ENCODE measurements around the gene KATNA1. TPM values are rescaled to one million over a fixed set of nuclear protein-coding genes. Genes with fewer than 3 reads are reported as not detected.

Gene KATNA1
- total RNA-seq, 1 experiment from 2014 or later: 20.6 TPM

DNA sequence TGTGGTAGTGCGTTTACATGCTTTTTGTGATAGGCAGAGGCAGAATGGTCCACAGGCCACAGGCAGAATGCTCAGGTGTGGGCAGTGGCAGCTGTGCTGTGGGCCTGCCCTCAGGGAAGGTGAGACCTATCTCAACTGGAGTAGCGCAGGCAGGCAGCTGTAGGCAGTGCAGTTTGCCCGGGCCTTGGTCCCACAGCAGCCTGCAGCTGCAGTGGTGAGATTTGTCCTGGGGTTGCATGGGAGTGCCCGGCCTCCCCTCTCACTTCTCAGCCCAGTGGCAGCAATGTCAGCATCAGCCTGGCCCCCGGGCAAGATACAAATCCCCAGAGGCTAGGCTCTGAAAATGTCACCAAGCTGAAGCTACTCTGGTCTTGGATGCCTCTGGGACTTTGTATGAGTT lies 96.6 kb downstream of the KATNA1 start:
- POLR2A ChIA-PET: no interaction called here

More for the DNA sequence above, 96.6 kb downstream of the KATNA1 start:
- Histone ChIP-seq H3K4me2 (ENCODE audit: low read length) (no peak overlapping the region), H3K9me2 (ENCODE audit: insufficient read depth) (no peaks in the 10 kb centered on the region), H2AFZ (ENCODE audit: low read depth, low read length, poor library complexity, severe bottlenecking) (no peak overlapping the region), H3K36me3 (ENCODE audit: control insufficient read depth in 1 of 2, insufficient read depth in 2 of 2, low read length in 2 of 2) (no peaks in the 10 kb centered on the region), H3K4me1 (ENCODE audit: control insufficient read depth in 1 of 2, insufficient read depth in 2 of 2, low read length in 2 of 2) (peaks cover 2 to 4% of the 10 kb centered on the region in 2 experiments; a peak in 3 of 4 replicates), H3K27ac (ENCODE audit: low read depth, low read length) (no peak overlapping the region), H3K4me3 (replicated peaks in 1 of 2; ENCODE audit: low read depth in 1 of 2, low read length in 2 of 2) (no peak overlapping the region), H4K20me1 (ENCODE audit: insufficient read depth) (no peaks in the 10 kb centered on the region), H3K9ac (ENCODE audit: low read length) (no peak overlapping the region), H3K79me2 (ENCODE audit: insufficient read depth, low read length) (no peaks in the 10 kb centered on the region), H3K27me3 (ENCODE audit: insufficient read depth, low read length) (no peaks in the 10 kb centered on the region; the same call in 1 of the 2 replicates), H3K9me3 (ENCODE audit: control insufficient read depth in 1 of 2, insufficient read depth in 1 of 2, low read depth in 1 of 2, low read length in 2 of 2) (no peaks in the 10 kb centered on the region)
- ChIA-PET CTCF (interaction anchor here (1.1 kb wide), 1 partner anchor 9 kb away, joined by 3 read pairs; no protein-coding TSS in a partner anchor), RAD21 (ENCODE audit: low non-redundant PET in 1 of 2, low total read pairs in 2 of 2, uncharacterized antibody in 2 of 2, unreplicated experiment in 2 of 2) (no interaction called here)
- TF ChIP-seq RAD21 (IDR thresholded peaks at IDR 0.05; ENCODE audit: low read depth) (no peak), EZH2phosphoT487 (IDR thresholded peaks at IDR 0.05; ENCODE audit: borderline replicate concordance) (no peak), JUND (IDR thresholded peaks at IDR 0.05) (no peak), ZBTB33 (IDR thresholded peaks at IDR 0.05; ENCODE audit: extremely low read depth, insufficient replicate concordance, low read length) (no peak), POLR2AphosphoS5 (IDR thresholded peaks at IDR 0.05; ENCODE audit: low read depth, low read length) (no peak), CTCF (IDR thresholded peaks at IDR 0.05 in 2 of 3, conservative IDR thresholded peaks at IDR 0.05 in 1 of 3; ENCODE audit: borderline replicate concordance in 1 of 3, insufficient read depth in 1 of 3, low read depth in 2 of 3, low read length in 2 of 3) (no peak), POLR2A (IDR thresholded peaks at IDR 0.05; ENCODE audit: borderline replicate concordance, extremely low read depth, insufficient read depth, insufficient read length) (no peak), CEBPB (IDR thresholded peaks at IDR 0.05; ENCODE audit: low read depth) (no peak), SP1 (IDR thresholded peaks at IDR 0.05; ENCODE audit: low read depth) (no peak), ZNF274 (IDR thresholded peaks at IDR 0.05; ENCODE audit: low read depth, low read length) (no peak), MAX (IDR thresholded peaks at IDR 0.05) (no peak), YY1 (IDR thresholded peaks at IDR 0.05; ENCODE audit: extremely low read depth, insufficient replicate concordance, low read depth, low read length) (no peak), EZH2 (IDR thresholded peaks at IDR 0.05) (no peak), ELF1 (IDR thresholded peaks at IDR 0.05; ENCODE audit: borderline replicate concordance, low read depth) (no peak), CBX3 (IDR thresholded peaks at IDR 0.05; ENCODE audit: low read depth) (no peak), FOSL1 (IDR thresholded peaks at IDR 0.05; ENCODE audit: low read depth) (no peak), SIN3A (IDR thresholded peaks at IDR 0.05; ENCODE audit: low read depth) (no peak), ZFX (IDR thresholded peaks at IDR 0.05) (no peak), EGR1 (IDR thresholded peaks at IDR 0.05; ENCODE audit: low read depth) (no peak)
- TF ChIP-seq, protein P1, sequence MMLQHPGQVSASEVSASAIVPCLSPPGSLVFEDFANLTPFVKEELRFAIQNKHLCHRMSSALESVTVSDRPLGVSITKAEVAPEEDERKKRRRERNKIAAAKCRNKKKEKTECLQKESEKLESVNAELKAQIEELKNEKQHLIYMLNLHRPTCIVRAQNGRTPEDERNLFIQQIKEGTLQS (IDR thresholded peaks at IDR 0.05): no peak
- no peak for DNase-seq (ENCODE audit: low read depth, low spot score)
- intact Hi-C loops (cut with micrococcal nuclease): no loop called here
- ATAC-seq: no peak
- no TSS peak for BruUV-seq (replicated peaks)
